IMR-90 (cell line): ENCODE results near the gene AKAP13. TPM values are rescaled to one million over a fixed set of nuclear protein-coding genes. Genes with fewer than 3 reads are reported as not detected.
A peak's percentile ranks its signal among the peaks of the same experiment; 100 is the strongest.

Experiments used
- ATAC-seq: fragments of 200-7000 bp; cut with Tn5 transposase; 2 replicates; pipeline ENCODE4 v1.9.1; 2020; ENCODE audit warnings: low read depth, mild to moderate bottlenecking, moderate library complexity
- BruUV-seq: library from RNA; stranded (reverse); fragments of 400-500 nt; replicated peaks from 2 replicates; lab custom pipeline; 2021; lab: Mats Ljungman, UMichigan
- CTCF ChIA-PET: fragments of 300-600 bp; formaldehyde crosslinking; extraction: SDS; loops from one replicate; lab custom pipeline; 2021; ENCODE audit warnings: antibody characterized with exemption; lab: Yijun Ruan, JAX
- POLR2A ChIA-PET: fragments of 300-600 bp; sonication (Branson Sonifier 250); formaldehyde crosslinking; loops from one replicate; lab custom pipeline; 2022; ENCODE audit warnings: antibody characterized with exemption; ENCODE audit not compliant: unreplicated experiment; lab: Charles Lee
- DNase-seq: peaks from one replicate; pipeline ENCODE4 v3.0.0; 2013
- H2AFZ ChIP-seq: replicated peaks from 2 replicates; pipeline ENCODE3; 2013; ENCODE audit warnings: low read length, mild to moderate bottlenecking; ENCODE audit not compliant: poor library complexity
- H2AK5ac ChIP-seq: 2 replicates; pipeline ENCODE4 v1.6.1; 2013; ENCODE audit warnings: low read depth, low read length, inconsistent platforms
- H2AK9ac ChIP-seq: replicated peaks from 2 replicates; pipeline ENCODE3; 2013; ENCODE audit warnings: mild to moderate bottlenecking, low read depth, low read length, moderate library complexity; ENCODE audit not compliant: poor library complexity
- H2BK120ac ChIP-seq: 2 replicates; pipeline ENCODE4 v1.6.1; 2013; ENCODE audit warnings: low read depth, low read length, inconsistent platforms
- H2BK15ac ChIP-seq: 3 replicates; pipeline ENCODE4 v1.6.1; 2013; ENCODE audit warnings: low read depth, low read length, inconsistent platforms
- H2BK20ac ChIP-seq: 2 replicates; pipeline ENCODE4 v1.6.1; 2013; ENCODE audit warnings: low read depth, mild to moderate bottlenecking, inconsistent platforms, low read length, moderate library complexity
- H2BK5ac ChIP-seq: 2 replicates; pipeline ENCODE4 v1.6.1; 2013; ENCODE audit warnings: mild to moderate bottlenecking, low read depth, low read length, inconsistent platforms; ENCODE audit not compliant: poor library complexity, severe bottlenecking
- H3K14ac ChIP-seq: replicated peaks from 2 replicates; pipeline ENCODE4 v1.6.1; 2013; ENCODE audit warnings: low read depth, low read length, inconsistent platforms
- H3K18ac ChIP-seq: 2 replicates; pipeline ENCODE4 v1.6.1; 2013; ENCODE audit warnings: low read depth, low read length, control low read depth
- H3K23ac ChIP-seq: 2 replicates; pipeline ENCODE4 v1.6.1; 2013; ENCODE audit warnings: low read depth, low read length, inconsistent platforms
- H3K27ac ChIP-seq: 2 replicates; pipeline ENCODE4 v1.5.1; 2013; ENCODE audit warnings: mild to moderate bottlenecking, control low read depth, low read length; ENCODE audit not compliant: insufficient read depth
- H3K27me3 ChIP-seq: 2 replicates; pipeline ENCODE4 v1.6.1; 2013; ENCODE audit warnings: low read length; ENCODE audit not compliant: control insufficient read depth, insufficient read depth
- H3K36me3 ChIP-seq: 2 replicates; pipeline ENCODE4 v1.6.1; 2013; ENCODE audit warnings: low read length, mixed read lengths; ENCODE audit not compliant: control insufficient read depth, insufficient read depth
- H3K4ac ChIP-seq: 2 replicates; pipeline ENCODE4 v1.6.1; 2013; ENCODE audit warnings: low read depth, low read length, inconsistent platforms
- H3K4me1 ChIP-seq: 2 replicates; pipeline ENCODE4 v1.6.1; 2013; ENCODE audit warnings: low read length, mixed read lengths; ENCODE audit not compliant: control insufficient read depth, insufficient read depth
- H3K4me2 ChIP-seq: 2 replicates; pipeline ENCODE4 v1.6.1; 2013; ENCODE audit warnings: low read depth, mild to moderate bottlenecking, control low read depth, low read length, moderate library complexity
- H3K4me3 ChIP-seq: 2 replicates; pipeline ENCODE4 v1.5.1; 2013; ENCODE audit warnings: low read depth, mild to moderate bottlenecking, control low read depth, low read length, moderate library complexity; ENCODE audit not compliant: insufficient read depth
- H3K56ac ChIP-seq: 2 replicates; pipeline ENCODE4 v1.6.1; 2013; ENCODE audit warnings: low read length, inconsistent platforms; ENCODE audit not compliant: insufficient read depth; ENCODE audit errors: extremely low read depth
- H3K79me1 ChIP-seq, 2 experiments: 2 replicates each; pipeline ENCODE4 v1.6.1; 2013; ENCODE audit warnings: low read length in 2 of 2, inconsistent platforms in 1 of 2, low read depth in 1 of 2
- H3K9ac ChIP-seq: 2 replicates; pipeline ENCODE4 v1.6.1; 2013; ENCODE audit warnings: low read depth, low read length, control low read depth
- H3K9me1 ChIP-seq: 2 replicates; pipeline ENCODE4 v1.6.1; 2013; ENCODE audit warnings: low read length, inconsistent platforms; ENCODE audit not compliant: insufficient read depth
- H3K9me3 ChIP-seq: 2 replicates; pipeline ENCODE4 v1.6.1; 2013; ENCODE audit warnings: low read length; ENCODE audit not compliant: control insufficient read depth, insufficient read depth
- H4K20me1 ChIP-seq: 2 replicates; pipeline ENCODE4 v1.6.1; 2013; ENCODE audit warnings: low read length, inconsistent platforms; ENCODE audit not compliant: insufficient read depth
- H4K5ac ChIP-seq: 2 replicates; pipeline ENCODE4 v1.6.1; 2013; ENCODE audit warnings: mild to moderate bottlenecking, low read depth, low read length, control low read depth
- H4K8ac ChIP-seq, 2 experiments: 2 replicates each; pipeline ENCODE4 v1.6.1; 2013; ENCODE audit warnings: low read depth in 2 of 2, low read length in 2 of 2, control low read depth in 1 of 2, inconsistent platforms in 1 of 2
- H4K91ac ChIP-seq: 2 replicates; pipeline ENCODE4 v1.6.1; 2013; ENCODE audit warnings: low read depth, low read length, inconsistent platforms; ENCODE audit not compliant: insufficient read depth
- CEBPB ChIP-seq: IDR thresholded peaks from 2 replicates; pipeline ENCODE4 v1.6.1; 2012; ENCODE audit warnings: low read depth, low read length, improper control_type of control experiment
- USF2 ChIP-seq: fragments of 150-350 bp; IDR thresholded peaks from 2 replicates; pipeline ENCODE4 v1.6.1; 2017; ENCODE audit warnings: mild to moderate bottlenecking, antibody characterized with exemption, low read length, low read depth
- WGBS, 2 experiments: methylation state at CpG; one replicate each; pipeline versions ENCODE4 v1.1.5 to v1.1.7; 2013; ENCODE audit warnings: missing lambda C conversion rate in 2 of 2; ENCODE audit not compliant: insufficient read length in 1 of 2; ENCODE audit errors: extremely low coverage in 2 of 2; 5-methylcytosine and 5-hydroxymethylcytosine counted together
- dilution Hi-C: fragments of 300-500 bp; cut with HindIII; formaldehyde crosslinking; loops from one replicate; pipeline ENCODE4 v1.14.3; 2018; ENCODE audit warnings: low sequenced_read_pairs; ENCODE audit not compliant: unreplicated experiment
- in situ Hi-C: fragments of 300-500 bp; cut with MboI; formaldehyde crosslinking; loops from 3 replicates; pipeline ENCODE4 v1.14.3; 2019; ENCODE audit warnings: low sequenced_read_pairs, inconsistent platforms, mixed read lengths
- intact Hi-C: fragments of 100-400 bp; cut with micrococcal nuclease; formaldehyde crosslinking; loops from 2 replicates; pipeline ENCODE4 v1.10.0; 2022
- polyA plus RNA-seq, 3 experiments: library from polyadenylated mRNA; depleted of rRNA; stranded (reverse); fragments of >200 nt; gene quantifications; 2 replicates each; pipeline ENCODE4 v1.2.3, GENCODE V29; 2012; ENCODE audit warnings: low replicate concordance in 1 of 3
- total RNA-seq: library from RNA; depleted of rRNA; stranded (reverse); fragments of >200 nt; gene quantifications from 2 replicates; pipeline ENCODE4 v1.2.3, GENCODE V29; 2012

AKAP13 gene
- total and polyA plus RNA-seq, 2 of the 4 experiments (the other 2 are of a cell fraction), result 10.4 to 46.4 TPM

DNA sequence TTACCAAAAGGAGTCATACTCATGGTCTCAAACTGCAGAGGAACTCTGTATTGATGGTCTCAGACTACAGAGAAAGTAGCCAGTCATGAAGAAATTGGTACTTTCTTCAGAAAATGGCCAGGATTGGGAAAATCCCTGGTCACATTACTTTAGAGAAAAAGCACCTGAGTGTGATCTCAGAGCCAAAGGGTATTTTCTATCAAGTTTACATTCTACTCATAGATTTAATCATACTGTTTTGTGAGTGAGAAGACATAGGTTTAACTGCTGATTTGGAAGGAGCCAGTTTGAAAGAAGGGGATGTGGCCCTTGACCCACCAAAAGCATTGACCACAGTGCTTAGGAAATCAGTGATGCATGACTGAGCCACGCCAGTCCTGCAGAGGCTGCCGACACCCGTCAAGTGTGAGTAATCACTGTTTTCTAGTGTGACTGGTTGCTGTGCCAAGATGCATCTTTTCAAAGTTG, 203.6 kb downstream of the AKAP13 start:
- H3K4me3 ChIP-seq, result no peak overlapping the region
- no peak overlapping the region for H4K8ac ChIP-seq
- H3K4me1 ChIP-seq, result peaks cover 11% of the 10 kb centered on the region
- peak overlapping the region; percentile 78; the same call in 1 of the 2 replicates for H2AK5ac ChIP-seq
- H3K4me2 ChIP-seq, result no peak overlapping the region
- peaks cover 4% of the 10 kb centered on the region; the same call in 1 of the 2 replicates for H4K20me1 ChIP-seq
- peaks cover 12% of the 10 kb centered on the region for H3K9me1 ChIP-seq
- no peak overlapping the region for H3K27ac ChIP-seq
- TF ChIP-seq USF2 (no peak), CEBPB (peak; percentile 62; the same call in 1 of the 2 replicates)
- intact Hi-C loops, result no loop called here
- no peak overlapping the region for H3K14ac ChIP-seq
- ATAC-seq (no peak; the same call in 1 of the 2 replicates), DNase-seq (peak; percentile 68)
- H2AK9ac ChIP-seq, result no peak overlapping the region
- no peak overlapping the region for H4K91ac ChIP-seq
- H3K23ac ChIP-seq, result no peak overlapping the region
- no peak overlapping the region for H3K18ac ChIP-seq
- in situ Hi-C loops, result no loop called here
- no peaks in the 10 kb centered on the region for H3K27me3 ChIP-seq
- no peak overlapping the region for H2AFZ ChIP-seq
- H3K9ac ChIP-seq, result no peak overlapping the region
- no peak overlapping the region for H3K4ac ChIP-seq
- H2BK5ac ChIP-seq, result no peak overlapping the region
- ChIA-PET CTCF (no interaction called here), POLR2A (no interaction called here)
- H3K56ac ChIP-seq, result no peak overlapping the region
- H3K9me3 ChIP-seq, result no peaks in the 10 kb centered on the region
- dilution Hi-C loops, result no loop called here
- peaks cover 25% of the 10 kb centered on the region for H3K36me3 ChIP-seq
- BruUV-seq, result no TSS peak
- no CpG with 5 or more reads among the region's 3 CpGs for WGBS, 2 experiments
- H2BK120ac ChIP-seq, result no peak overlapping the region
- H2BK15ac ChIP-seq, result no peak overlapping the region
- H4K5ac ChIP-seq, result no peak overlapping the region
- peaks cover 37 to 84% of the 10 kb centered on the region in 2 experiments for H3K79me1 ChIP-seq
- H2BK20ac ChIP-seq, result no peak overlapping the region
